HS-5 (cell line): ENCODE measurements around the gene ZNF669.
"Not testable (repeated sequence)": the region's sequence is repeated elsewhere in the genome, so short reads cannot be mapped to it uniquely, and the experiment has no call there.

Experiments used
- DNase-seq: peaks from one replicate; pipeline ENCODE4 v3.0.0-alpha.2; 2012; ENCODE audit warnings: low read depth

The ZNF669 gene

DNA sequence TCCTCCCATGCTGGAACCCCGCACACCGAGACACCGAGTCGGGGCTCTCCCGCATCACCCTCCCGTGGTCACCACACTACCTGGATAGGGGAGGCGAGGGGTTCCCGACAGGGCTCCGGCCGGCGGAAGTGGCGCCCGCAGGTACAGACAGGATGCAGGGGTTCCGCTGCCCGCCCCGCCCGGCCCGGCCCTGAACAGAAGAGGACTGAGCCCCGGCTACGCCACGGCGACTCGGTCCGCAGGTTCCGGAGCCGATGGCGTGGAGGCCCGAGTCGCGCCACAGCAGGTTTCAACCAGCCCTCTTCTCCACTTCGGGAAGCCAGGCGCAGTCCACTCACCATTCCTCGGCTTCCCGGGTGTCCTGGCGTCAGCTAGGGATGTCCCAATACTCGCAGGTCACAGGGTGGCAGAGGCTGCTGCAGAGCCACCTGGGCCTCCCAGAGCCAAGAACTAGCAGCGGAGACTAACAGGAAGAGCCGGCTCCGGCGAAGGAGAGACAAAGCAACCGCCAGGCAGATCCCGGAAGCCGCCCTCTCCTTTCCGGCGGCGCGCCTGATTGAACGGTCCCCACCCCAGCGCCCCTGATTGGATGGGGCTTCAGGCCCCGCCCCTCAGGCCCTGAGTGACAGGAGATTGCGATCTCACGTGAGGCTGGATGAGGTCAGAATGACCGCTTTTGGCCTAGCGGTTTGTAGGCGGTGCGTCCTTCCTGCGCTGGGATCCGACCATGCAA, at the start of gene ZNF669:
Gene ZNF669, minus strand, starts transcription at position 498 of the 733 bp plus-strand sequence. Its CDS starts 157 bp downstream, at position 341.
- peak; percentile 85 for DNase-seq

DNA sequence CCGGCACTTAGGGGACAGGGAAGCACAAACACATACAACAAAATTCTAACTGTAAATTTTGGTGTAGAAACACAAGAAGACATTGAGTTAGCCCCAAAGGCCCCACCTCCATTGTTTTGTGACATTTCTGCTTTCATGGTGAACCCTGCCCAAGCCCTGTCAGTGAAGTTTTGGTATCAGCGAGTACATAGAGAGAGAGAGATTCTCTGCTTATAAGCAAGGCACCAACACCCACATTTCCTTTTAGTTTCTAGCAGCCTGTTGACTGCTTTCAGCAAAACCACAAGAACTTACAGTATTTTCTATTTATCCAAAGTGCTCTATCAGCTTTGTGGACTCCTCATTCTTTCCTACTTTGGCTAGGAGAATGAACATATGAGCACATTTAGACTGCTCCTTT, 43.6 kb upstream of the ZNF669 start:
- DNase-seq = no peak

DNA sequence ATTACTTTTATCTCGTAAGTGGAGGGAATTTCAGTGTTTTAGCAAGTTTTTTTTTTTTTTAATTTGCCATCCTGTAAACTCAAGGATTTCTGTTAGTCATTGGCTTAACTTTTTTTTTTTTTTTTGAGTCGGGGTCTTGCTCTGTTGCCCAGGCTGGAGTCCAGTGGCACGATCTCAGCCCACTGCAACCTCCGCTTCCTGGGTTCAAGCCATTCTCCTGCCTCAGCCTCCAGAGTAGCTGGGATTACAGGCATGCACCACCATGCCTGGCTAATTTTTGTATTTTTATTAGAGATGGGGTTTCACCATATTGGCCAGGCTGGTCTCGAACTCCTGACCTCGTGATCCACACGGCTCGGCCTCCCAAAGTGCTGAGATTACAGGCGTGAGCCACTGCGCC, 43.0 kb upstream of the ZNF669 start:
- not testable (repeated sequence) for DNase-seq

DNA sequence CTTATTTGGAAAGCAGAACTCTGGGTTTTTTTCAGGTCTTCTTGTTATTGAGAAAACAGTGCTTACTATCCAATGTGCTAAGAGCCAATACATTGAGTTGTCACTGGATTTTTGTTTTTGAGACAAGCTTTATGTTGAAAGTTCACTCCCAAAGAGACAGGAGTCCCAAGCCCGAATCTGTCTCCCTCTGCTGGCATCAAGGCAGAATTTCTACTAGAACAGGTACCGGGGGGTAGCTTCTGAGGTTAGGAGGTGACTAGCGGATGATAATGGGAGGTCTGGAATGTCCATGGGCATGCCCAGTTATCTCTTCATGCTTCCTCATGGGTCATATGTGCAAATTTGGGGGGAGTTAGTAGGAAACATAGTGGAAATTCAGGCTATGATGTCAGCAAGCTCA, 42.5 kb upstream of the ZNF669 start:
- no peak for DNase-seq

DNA sequence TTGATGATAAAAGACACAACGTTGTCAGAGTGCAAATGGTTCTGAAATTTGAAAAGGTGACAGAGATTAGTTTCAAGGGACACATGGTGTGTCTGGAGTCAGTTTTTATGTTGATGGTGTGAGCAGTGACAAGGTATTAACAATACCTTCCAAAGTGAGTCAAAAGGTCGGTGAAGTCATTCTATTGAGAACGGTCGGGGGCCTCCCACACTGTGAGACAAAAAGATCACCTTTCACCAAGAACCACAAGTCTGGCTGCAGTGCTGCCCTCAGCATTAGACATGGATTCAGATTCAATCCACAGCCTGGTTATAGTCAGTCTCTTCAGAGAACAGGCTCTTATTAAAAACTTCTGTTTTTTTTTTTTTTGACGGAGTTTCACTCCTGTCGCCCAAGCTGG, 41.1 kb upstream of the ZNF669 start:
- DNase-seq = no peak

DNA sequence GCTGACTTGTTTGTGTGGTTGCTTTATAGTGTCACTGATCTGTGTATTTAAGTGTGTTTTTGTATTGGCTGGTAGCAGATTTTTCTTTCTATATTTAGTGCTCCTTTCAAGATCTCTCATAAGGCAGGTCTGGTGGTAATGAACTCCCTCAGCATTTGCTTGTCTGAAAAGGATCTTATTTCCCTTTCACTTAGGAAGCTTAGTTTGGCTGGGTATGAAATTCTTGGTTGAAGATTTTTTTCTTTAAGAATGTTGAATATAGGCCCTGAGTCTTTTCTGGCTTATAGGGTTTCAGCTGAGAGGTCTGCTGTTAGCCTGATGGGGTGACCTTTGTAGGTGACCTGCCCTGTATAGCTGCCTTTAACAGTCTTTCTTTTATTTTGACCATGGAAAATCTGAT, 35.4 kb upstream of the ZNF669 start:
- not testable (repeated sequence) for DNase-seq

DNA sequence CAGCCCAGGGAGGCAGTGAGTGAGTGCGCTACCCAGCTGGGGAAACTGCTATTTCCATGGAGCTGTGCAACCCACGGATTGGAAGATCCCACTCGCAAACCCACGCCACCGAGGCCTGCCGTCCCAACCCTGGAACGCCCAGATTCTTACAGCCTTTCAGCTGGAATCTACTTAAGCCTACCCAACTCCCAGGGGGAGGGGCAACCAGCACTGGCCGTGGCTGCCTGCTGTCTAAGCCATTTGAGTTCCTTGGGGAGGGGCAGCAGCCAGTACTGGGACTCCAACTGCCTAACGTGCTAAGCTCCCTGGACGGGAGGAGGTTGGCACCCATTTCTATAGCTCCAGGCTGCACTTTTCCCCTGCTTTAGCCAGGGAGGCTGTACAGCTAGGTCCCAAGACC, 27.1 kb upstream of the ZNF669 start:
- DNase-seq = no peak

DNA sequence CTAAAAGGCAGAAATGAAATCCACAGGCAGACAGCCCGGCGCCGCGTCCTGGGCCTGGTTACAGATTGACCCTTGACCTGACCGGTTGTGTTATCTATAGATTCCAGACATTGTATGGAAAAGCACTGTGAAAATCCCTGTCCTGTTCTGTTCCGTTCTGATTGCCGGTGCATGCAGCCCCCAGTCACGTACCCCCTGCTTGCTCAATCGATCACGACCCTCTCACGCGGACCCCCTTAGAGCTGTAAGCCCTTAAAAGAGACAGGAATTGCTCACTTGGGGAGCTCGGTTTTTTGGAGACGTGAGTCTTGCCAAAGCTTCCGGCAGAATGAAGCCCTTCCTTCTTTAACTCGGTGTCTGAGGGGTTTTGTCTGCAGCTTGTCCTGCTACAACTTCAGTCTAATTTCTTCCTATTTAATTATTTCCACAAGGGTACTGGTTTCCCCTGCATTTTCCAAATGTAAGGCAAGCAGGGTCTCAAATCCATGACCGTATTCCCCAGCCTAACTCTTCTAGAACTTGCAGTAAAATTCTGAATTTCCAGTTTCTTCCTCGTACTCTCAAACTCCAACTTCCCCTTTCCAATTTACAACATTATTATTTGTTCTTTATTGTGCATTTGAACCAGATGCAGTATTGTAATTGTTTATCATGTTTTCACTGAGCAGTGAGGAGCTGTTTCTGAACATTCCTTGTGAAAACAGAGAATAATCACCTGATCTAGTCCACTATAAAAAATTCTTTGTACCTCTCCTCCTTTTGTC, 23.5 kb upstream of the ZNF669 start:
- not testable (repeated sequence) for DNase-seq

DNA sequence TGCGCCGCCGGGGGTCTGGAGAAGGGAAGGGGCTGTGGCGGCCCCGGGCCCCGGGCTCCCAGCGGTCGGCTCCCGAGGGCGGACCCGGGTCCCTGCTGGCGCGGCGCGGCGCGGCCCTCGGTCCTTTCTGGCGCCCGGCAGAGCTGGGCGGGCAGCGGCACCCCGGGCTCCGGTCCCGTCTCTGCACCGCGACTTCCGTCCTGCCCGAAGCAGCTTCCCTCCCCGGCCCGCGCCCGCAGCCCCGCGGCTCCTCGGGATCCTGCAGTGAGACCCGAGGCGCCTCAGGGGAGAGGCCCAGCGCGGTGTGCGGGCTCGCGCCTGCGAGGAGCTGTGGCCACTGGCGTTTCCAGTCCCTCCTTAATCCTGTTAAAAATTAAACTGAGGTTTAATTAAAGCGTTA, 22.4 kb upstream of the ZNF669 start:
- DNase-seq = not testable (repeated sequence)

DNA sequence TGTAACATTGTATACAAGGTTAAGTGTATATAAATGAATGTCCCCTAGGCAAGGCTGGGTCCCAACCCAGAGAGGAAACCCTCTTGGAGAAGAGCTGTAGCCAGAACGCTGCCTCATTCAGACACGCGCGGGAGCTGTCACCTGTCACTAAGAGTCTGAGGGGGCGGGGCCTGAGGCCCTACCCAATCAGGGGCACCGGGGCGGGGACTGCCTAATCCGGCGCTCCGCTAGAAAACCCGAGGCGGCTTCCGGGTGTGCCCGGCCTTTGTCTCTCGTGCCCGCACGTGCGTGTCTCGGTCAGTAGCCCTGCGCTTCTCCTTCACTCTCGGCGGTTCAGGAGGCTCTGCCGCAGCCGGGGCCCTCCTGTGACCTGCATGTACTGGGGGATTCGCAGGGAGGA, 22.0 kb upstream of the ZNF669 start:
- not testable (repeated sequence) for DNase-seq

DNA sequence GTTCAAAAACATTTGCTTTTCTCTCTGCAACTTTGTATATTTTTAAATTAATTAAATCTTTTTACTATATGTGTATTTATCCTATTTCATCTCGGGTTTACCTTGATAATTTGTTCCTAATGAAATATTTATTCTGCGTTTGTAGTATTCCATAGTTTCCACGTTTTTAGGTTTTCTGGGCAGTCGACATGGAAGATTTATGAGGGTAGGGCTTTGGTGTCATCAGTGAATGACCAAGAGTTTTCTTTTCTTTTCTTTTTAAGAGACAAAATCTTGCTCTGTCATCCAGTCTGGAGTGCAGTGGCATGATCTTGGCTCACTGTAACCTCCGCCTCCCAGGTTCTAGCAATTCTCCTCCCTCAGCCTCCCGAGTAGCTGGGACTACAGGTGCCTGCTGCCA, 17.2 kb upstream of the ZNF669 start:
- no peak for DNase-seq

DNA sequence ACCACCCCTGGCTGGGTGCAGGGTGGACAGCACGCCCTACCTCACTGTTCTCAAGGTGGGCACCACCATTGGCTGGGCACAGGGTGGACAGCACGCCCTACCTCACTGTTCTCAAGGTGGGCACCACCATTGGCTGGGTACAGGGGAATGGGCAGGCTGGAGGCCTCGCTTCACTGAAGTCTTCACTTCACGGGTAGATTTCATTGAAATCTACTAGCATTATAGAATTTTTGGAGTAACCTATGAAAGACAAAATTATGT, 16.2 kb upstream of the ZNF669 start:
- DNase-seq = not testable (repeated sequence)

DNA sequence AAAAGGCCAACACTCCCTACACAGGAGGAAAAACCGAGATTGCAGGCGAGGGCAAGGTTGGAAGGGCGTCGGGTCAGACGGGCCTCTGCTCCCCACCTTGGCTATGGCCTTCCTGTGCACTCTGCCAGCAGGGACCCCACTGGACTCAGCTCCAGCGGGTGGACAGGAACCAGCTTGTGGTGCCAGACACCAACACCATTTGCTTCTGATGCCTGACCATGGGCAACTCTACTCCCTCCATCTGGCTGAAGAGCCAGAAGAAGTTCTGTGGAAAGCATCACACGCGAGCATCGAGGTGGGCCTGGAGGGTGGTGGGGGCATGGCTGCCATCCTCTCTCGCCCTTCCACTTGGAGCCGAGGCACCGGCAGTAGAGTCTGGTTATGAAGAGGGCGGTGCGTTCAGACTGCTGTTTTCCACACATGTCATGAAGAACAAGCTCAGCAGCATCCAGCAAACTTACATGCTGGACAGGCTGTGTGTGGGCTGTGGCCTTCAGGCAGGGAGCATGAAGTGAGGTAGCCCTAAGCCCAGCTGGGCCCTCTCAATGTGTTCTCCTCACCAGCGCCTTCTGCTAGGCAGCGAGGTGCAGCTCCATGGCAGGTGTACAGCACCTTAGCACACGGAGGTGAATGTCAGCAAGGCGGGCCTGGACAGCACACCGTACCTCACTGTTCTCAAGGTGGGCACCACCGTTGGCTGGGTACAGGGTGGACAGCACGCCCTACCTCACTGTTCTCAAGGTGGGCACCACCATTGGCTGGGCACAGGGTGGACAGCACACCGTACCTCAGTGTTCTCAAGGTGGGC, 15.6 kb upstream of the ZNF669 start:
- no peak for DNase-seq

DNA sequence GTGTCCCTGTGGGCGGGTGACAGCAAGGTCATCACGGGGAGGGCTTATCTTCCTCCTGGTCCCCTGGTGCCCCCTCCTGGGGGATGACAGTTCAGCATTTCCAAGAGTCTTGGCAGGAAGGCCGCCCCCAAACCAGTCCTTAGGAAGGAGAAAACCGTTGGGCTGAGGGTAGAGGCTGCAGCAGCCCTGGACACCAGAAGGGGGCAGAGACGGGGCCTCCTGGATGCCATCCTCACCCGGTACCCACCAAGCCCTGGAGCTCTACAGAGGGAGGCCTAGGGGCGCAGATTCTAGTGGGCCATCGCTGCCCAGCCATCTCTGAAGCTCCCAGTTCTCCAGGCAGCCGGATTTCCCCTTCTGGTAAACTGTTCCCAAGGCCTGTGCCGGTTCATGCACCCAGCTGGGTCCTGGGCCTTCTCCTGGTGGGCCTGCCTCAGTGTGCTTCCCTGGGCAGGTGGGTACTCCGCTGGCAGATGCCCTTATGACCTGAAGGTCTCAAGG, 14.8 kb upstream of the ZNF669 start:
- no peak for DNase-seq

DNA sequence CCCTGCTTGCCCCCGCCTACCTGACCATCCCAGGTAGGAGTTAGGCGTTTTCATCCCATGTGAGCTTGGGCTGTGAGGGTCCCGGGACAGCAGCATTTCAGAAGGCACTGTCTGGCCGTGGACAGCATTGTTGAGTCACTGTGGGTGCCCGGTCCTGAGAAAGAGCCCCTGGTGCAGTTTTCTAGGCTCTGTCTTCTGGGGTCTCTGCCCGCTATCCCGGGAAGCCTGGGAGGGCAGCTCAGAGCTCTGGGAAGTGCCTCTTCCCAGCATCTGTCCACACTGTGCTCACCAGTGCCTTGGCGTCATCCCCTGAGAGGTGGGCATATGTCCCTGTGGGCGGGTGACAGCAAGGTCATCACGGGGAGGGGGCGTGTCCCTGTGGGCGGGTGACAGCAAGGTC, 11.4 kb upstream of the ZNF669 start:
- no peak for DNase-seq

DNA sequence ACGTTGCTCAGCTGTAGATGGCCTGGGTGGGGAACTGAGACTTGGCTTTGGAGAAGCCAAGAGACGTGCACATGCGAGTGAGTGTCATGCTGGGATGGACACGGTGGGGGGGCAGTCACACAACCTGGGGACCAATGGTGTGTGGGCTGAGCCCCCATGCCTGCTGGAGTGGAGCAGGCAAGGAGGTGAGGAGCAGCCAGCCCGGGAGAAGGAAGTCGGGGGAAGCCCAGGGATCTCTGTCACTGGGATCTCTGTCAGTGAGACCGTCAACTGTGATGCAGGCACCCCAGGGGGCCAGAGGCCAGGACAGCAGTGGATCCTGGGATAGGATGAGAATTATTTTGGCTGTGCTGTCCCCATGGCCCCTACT, 11.0 kb upstream of the ZNF669 start:
- no peak for DNase-seq

DNA sequence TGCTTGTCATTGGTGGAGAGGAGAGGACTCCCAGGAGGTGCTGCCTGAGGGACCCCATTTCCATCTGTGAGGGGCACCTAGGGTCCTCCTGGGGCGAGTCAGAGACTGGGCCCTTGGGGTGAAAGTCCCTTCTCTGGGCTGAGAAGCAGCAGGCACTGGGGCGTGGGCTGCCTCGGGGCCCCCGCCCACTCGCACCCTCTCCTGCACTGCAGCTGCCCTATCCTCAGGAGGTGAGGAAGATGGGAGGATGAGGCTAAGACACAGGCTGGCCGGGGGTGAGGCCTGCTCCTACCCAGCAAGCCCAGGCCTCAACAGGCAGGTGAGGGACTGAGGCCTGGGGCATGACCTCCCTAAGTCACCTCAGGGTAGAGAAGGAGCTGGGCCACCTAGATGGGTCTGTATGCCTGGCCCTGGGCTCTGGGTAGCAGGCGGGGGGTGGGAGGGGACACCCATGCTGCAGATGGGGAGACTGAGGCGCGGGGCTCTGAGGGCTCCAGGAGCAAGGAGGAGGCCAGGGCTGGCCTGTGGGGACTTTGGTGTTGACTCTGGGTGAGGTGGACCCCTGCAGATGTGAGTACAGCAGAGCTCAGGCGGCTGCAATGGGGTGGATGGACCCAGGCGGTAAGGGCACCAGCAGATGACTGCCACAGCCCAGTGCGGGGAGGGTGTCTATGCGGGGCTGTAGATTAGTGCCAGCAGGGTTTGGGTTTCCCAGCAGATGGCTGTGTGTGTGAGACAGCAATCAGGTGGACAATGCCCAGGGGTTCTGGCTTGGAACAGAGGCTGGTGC, 10.4 kb upstream of the ZNF669 start:
- DNase-seq = no peak

DNA sequence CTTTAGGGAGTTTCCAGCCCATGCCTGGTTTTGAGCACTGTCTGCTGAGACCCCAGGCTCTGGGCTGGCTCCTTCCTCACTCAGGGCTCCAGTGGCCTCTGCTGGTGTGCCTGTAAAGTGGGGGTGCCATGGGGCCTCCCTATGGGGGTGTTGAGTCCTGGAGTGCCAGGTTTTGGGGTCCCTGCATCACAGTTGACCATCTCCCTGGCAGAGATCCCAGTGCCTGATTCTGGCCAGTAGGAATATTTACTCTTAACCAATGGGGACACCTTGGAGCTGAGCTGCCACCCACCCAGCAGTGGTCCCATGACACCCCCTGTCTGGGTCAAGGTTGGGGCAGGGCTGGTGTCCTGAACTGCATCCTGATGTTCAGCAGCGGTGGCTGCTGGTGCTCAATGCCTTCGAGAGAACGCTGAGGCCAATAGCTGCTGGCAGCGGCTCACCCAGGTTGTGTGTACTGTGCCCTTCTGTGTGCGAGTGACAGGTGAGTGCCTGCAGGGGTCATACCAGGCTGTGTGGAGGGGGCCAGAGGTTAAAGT, 9.6 kb upstream of the ZNF669 start:
- DNase-seq = no peak

DNA sequence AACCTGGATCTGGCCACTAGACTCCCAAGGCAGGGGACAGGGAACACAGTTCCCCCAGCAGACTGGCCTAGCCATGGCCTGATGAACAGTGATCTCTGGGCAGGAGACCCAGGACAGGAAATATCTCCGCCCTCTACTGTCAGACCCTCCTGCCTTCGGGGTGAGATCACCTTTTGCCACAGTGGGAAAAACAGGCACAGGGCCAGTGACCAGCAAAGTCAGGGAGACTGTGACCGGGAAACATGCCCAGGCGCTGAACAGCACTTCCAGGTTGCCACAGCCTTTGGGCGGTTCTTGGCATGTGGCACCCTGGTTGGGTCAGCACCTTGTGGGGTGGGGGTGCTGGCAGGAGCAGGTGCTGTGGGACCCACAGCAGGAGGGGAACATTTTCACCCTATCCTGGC, 8.9 kb upstream of the ZNF669 start:
- no peak for DNase-seq

DNA sequence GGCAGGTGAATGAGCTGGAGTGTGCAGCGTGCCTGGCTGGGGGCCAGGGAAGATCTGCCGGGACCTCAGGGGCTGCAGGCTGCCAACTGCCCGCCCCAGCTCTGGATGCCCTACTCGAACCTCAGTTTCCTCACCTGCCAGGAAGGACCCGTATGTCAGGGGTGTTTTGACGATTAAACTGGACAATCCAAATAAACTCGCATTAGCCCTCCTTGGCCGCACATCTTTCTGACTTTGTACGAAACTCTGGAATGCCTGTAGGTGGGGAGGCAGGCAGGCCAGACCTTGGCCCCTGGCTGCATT, 8.3 kb upstream of the ZNF669 start:
- no peak for DNase-seq

DNA sequence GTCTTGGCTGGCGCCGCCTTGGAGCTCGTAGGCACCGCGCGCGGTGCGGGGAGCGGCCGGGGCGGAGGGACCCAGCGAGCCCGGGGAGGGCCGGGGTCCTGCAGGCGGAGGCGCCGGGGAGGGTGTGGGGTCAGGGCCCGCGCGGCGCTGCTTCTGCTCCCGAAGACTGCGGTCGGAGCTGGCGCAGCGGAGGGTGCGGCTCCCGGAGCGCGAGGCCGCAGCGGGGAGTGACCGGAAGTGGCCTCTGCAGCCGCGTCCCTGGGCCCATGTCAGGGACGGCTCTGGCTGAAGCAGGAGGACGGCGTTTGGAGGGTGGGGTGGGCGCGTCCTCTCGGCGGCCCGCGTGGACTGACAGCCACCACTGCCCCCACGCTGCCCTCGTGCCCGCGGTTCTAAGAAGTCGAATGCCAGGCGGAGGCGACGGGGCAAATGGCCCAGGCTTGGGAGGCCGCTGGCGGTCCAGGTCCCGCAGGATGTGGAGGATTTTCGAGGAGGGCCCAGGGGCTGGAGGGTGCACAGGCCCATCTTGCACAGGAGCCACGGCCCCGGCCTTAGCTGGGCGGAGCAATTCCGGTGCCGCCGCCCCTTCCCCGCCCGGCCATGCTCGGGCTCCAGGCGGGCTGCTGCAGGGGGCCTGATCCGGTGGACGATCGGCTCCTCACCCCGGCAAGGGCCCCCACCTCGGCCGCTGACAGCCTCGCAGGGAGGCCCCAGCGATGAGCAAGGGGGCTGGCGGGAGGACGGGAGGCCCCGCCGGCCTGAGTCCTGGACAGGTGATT, 7.7 kb upstream of the ZNF669 start:
- DNase-seq = no peak
